Activated T-helper 1 cell treated with anti-CD3 and anti-CD28 coated beads, Interleukin-12 subunit alpha, Interleukin-12 subunit beta, Interleukin-2, Interleukin-4 antibody, amounts not matched to agents 30 ng/mL and 10 ng/mL and 1 ng/mL, durations not matched to agents 14 hours and 24 hours and 36 hours (primary cell): ENCODE measurements around the gene PHACTR1. TPM values are rescaled to one million over a fixed set of nuclear protein-coding genes. Genes with fewer than 3 reads are reported as not detected.

Experiments
- DNase-seq: peaks from one replicate; pipeline ENCODE4 v3.0.0; 2021; ENCODE audit warnings: low spot score
- H3K27ac Mint-ChIP-seq: one replicate; pipeline ENCODE4 v1.8.0; 2021; ENCODE audit warnings: mild to moderate bottlenecking, mixed read lengths
- H3K27me3 Mint-ChIP-seq: one replicate; pipeline ENCODE4 v1.8.0; 2022; ENCODE audit warnings: mild to moderate bottlenecking, moderate library complexity, mixed read lengths; ENCODE audit not compliant: insufficient read depth
- H3K36me3 Mint-ChIP-seq: one replicate; pipeline ENCODE4 v1.8.0; 2021; ENCODE audit warnings: low read depth, mixed read lengths
- H3K4me1 Mint-ChIP-seq: one replicate; pipeline ENCODE4 v1.8.0; 2021; ENCODE audit warnings: low read depth, mixed read lengths
- H3K4me3 Mint-ChIP-seq: one replicate; pipeline ENCODE4 v1.8.0; 2021; ENCODE audit warnings: mild to moderate bottlenecking, moderate library complexity, mixed read lengths
- H3K9me3 Mint-ChIP-seq: one replicate; pipeline ENCODE4 v1.8.0; 2021; ENCODE audit warnings: mixed read lengths
- intact Hi-C: fragments of 100-400 bp; cut with micrococcal nuclease; formaldehyde crosslinking; loops from one replicate; pipeline ENCODE4 v1.15.1; 2024
- total RNA-seq: library from RNA; stranded (reverse); gene quantifications from 2 replicates; pipeline ENCODE4 v1.2.3, GENCODE V29; 2022

Gene PHACTR1
- total RNA-seq, 1 donor from 2014 or later, result 0.44 TPM

DNA sequence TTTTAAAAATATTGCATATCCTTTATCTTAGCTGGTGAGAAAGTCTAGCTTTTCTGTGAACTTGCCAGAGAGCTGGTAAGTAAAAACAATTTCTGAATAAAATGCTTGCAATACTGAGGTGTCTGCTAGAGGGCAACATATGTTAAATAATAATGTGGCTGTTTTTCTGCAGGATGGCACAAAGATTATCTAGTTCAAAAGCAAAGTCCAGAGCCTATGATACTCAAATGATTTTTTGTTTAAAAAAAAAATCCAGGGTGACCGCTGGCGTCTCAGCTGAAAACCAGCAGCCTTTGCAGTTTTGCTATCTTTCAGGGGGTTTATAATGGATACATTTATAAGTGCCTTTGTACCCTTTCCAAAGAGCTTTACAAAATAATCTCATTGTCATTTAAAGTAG, 194.9 kb downstream of the PHACTR1 start:
- H3K9me3 Mint-ChIP-seq, result no peaks in the 10 kb centered on the region
- no peak overlapping the region for H3K27ac Mint-ChIP-seq
- no peaks in the 10 kb centered on the region for H3K4me1 Mint-ChIP-seq
- no peak for DNase-seq
- H3K36me3 Mint-ChIP-seq, result no peaks in the 10 kb centered on the region
- intact Hi-C loops, result loop anchor here (1.0 to 10.0 kb wide), 2 partner anchors 233 to 421 kb away; no protein-coding TSS in a partner anchor
- no peak overlapping the region for H3K4me3 Mint-ChIP-seq
- peaks cover 4% of the 10 kb centered on the region for H3K27me3 Mint-ChIP-seq

DNA sequence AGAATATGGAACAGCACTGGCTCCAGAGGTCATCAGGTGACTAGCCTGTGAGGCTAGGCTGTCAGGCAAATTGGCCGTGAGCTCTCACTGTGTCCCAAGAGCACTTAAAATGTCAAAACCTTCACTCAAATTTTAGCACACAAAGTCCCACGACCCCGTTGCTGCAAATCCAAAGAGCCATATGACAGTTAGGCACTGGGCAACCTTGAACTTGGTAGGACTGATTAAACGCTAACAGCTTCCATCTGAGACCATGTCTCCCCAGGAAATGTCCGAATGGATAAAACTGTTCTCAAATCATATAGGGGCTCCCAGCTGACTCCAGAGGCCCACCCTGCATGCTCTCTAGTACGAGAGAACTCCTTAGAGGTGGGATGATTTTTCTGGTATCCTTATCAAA, 196.6 kb downstream of the PHACTR1 start:
- intact Hi-C loops, result loop anchor here (10.0 kb wide), 1 partner anchor 232 kb away; no protein-coding TSS in a partner anchor
- Mint-ChIP-seq H3K9me3 (no peaks in the 10 kb centered on the region), H3K4me1 (no peaks in the 10 kb centered on the region), H3K27me3 (peaks cover 4% of the 10 kb centered on the region), H3K27ac (no peak overlapping the region), H3K4me3 (no peak overlapping the region), H3K36me3 (no peaks in the 10 kb centered on the region)
- no peak for DNase-seq

DNA sequence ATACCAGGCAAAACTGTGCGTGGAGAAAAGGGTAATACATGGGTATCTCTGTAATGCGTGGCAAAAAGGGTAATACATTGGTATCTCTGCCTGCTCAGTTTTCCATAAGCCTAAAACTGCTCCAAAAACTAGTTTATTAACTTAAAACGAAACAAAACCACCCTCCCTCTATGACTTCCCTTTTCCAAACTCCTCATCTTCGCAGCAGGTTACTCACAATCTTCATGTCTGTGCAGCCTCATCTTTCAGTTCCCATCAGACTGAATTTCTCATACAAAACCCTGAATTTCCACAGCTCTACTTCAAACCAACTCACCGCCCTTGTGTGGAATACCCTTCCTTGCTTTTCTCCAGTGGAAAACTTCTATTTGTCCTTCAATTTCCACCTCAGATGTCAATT, 199.4 kb downstream of the PHACTR1 start:
- H3K4me3 Mint-ChIP-seq, result no peak overlapping the region
- H3K9me3 Mint-ChIP-seq, result no peaks in the 10 kb centered on the region
- intact Hi-C loops, result loop anchor here (10.0 kb wide), 1 partner anchor 229 kb away; no protein-coding TSS in a partner anchor
- H3K36me3 Mint-ChIP-seq, result no peaks in the 10 kb centered on the region
- no peak for DNase-seq
- H3K4me1 Mint-ChIP-seq, result no peaks in the 10 kb centered on the region
- peaks cover 5% of the 10 kb centered on the region for H3K27me3 Mint-ChIP-seq
- H3K27ac Mint-ChIP-seq, result no peak overlapping the region

DNA sequence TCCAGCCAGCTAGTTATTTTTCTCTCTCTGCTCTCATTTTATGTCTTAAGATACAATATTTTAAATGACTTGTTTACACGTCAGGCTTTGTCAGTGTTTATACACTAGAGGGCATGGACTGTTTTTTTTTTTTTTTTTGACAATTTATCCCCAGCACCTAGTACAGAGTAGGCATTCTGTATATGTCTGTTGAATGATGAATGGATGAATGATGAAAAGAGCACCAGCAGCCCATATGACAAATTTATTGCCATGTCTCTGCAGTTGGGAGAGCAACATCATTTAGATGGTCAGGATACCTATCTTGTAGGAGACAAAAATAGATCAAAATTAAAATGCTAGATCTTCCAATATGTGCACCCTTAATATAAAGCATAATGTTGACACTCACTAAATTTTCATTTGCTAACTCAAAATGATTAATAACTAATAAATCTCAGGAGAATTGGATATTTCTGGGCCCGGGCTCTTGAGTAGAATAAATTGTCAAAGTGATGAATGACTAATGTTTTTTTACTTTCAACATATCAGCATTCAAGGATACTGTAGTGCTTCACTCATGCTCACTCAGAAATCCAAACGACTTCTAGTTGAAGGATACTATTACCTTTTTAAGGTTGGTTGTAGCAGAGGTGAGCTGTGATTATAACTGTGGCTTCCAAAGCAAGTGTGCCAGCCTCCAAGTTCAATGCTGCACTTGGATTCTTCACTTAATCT, 200.0 kb downstream of the PHACTR1 start:
- H3K9me3 Mint-ChIP-seq, result no peaks in the 10 kb centered on the region
- no peaks in the 10 kb centered on the region for H3K36me3 Mint-ChIP-seq

DNA sequence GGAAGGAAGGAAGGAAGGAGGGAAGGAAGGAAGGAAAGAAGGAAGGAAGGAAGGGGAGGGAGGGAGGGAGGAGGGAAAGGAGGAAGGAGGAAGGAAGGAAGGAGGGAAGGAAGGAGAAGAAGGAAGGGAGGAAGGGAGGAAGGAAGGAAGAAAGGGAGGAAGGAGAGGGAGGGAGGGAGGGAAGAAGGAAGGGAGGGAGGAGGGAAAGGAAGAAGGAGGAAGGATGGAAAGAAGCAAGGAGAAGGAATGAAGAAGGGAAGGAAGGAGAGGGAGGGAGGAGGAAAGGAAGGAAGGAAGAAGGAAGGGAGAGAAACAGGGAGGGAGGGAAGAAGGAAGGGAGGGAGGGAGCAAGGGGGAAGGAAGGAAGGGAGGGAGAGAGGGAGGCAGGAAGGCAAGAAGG, 204.9 kb downstream of the PHACTR1 start:
- intact Hi-C loops, result no loop called here
- H3K27me3 Mint-ChIP-seq, result peaks cover 5% of the 10 kb centered on the region
- H3K27ac Mint-ChIP-seq, result no peak overlapping the region
- DNase-seq, result no peak
- no peak overlapping the region for H3K4me3 Mint-ChIP-seq
- no peaks in the 10 kb centered on the region for H3K36me3 Mint-ChIP-seq
- no peaks in the 10 kb centered on the region for H3K4me1 Mint-ChIP-seq
- H3K9me3 Mint-ChIP-seq, result no peaks in the 10 kb centered on the region

More for the DNA sequence above, 200.0 kb downstream of the PHACTR1 start:
- Mint-ChIP-seq H3K27ac (no peak overlapping the region), H3K4me1 (no peaks in the 10 kb centered on the region), H3K4me3 (no peak overlapping the region), H3K27me3 (peaks cover 7% of the 10 kb centered on the region)
- no peak for DNase-seq
- intact Hi-C loops, result loop anchor here (10.0 kb wide), 1 partner anchor 228 kb away; no protein-coding TSS in a partner anchor

DNA sequence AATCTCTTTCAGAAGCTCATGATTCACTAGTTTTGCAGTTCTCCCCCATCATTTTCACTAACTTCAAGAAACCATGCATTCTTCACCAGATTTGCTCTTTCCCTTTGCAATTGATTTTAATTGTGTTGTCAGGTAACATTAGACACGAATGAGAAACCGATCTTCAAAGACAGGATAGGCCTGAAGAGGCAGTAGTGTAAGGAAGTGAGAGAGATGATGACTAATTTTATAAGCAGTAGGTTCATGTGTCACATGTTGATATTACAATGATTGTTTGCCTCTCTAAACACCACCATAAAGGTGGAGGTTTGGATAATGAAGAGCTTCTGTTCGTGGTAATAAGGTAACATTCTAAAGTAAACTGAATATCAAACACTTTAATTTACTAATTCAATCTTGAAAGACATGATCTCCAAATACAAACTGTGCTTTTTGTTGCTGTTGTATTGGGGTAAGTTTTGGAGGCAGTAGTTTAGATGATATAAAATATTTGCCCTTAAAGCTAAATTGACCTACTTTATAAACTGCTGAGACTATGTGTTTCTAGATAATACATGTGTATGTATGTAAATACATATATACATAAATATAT, 207.2 kb downstream of the PHACTR1 start:
- DNase-seq, result no peak
- Mint-ChIP-seq H3K27ac (no peak overlapping the region), H3K4me1 (no peaks in the 10 kb centered on the region), H3K9me3 (no peaks in the 10 kb centered on the region), H3K27me3 (peaks cover 7% of the 10 kb centered on the region), H3K4me3 (no peak overlapping the region), H3K36me3 (no peaks in the 10 kb centered on the region)
- intact Hi-C loops, result no loop called here

DNA sequence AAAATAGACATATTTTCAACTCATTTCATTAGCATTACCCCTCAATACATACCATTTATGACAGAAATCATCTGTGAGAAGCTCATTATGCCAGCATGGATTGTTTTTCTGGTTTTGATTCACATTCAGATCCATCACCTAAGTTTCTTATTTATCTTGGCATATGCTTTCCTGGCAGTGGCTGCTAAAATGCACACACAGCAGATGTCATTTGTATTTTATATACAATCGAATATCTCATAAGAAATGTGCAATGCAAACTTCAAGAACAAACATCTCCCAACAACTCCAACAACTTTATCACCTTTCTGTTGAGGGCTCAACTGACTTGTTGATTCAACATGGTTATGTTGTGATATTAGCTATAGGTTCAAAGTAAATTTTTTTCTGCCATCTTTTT, 208.3 kb downstream of the PHACTR1 start:
- intact Hi-C loops, result no loop called here
- H3K9me3 Mint-ChIP-seq, result no peaks in the 10 kb centered on the region
- no peak overlapping the region for H3K27ac Mint-ChIP-seq
- H3K27me3 Mint-ChIP-seq, result peaks cover 8% of the 10 kb centered on the region
- no peaks in the 10 kb centered on the region for H3K4me1 Mint-ChIP-seq
- no peak for DNase-seq
- H3K36me3 Mint-ChIP-seq, result no peaks in the 10 kb centered on the region
- no peak overlapping the region for H3K4me3 Mint-ChIP-seq

DNA sequence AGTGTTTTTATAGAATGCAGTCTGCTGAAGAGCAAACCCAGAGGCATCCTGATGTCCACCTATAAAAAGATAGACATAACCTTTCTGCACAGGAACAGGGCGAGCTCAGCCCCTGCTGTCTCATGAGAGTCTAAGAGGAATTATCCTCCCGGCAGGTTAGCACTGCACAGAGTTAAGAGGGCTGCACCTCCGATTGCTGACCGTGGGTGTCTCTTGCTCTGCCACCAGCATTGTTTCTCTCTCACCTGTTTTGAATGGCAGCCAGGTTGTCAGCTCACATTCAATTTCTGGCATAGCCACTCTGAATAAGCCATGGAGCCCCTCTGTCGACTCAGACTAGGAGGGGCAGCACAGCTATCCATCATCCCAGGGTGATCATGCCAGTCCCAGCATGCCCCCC, 211.2 kb downstream of the PHACTR1 start:
- peaks cover 12% of the 10 kb centered on the region for H3K27me3 Mint-ChIP-seq
- H3K9me3 Mint-ChIP-seq, result no peaks in the 10 kb centered on the region
- H3K27ac Mint-ChIP-seq, result no peak overlapping the region
- no peak for DNase-seq
- no peaks in the 10 kb centered on the region for H3K4me1 Mint-ChIP-seq
- intact Hi-C loops, result no loop called here
- no peaks in the 10 kb centered on the region for H3K36me3 Mint-ChIP-seq
- no peak overlapping the region for H3K4me3 Mint-ChIP-seq

DNA sequence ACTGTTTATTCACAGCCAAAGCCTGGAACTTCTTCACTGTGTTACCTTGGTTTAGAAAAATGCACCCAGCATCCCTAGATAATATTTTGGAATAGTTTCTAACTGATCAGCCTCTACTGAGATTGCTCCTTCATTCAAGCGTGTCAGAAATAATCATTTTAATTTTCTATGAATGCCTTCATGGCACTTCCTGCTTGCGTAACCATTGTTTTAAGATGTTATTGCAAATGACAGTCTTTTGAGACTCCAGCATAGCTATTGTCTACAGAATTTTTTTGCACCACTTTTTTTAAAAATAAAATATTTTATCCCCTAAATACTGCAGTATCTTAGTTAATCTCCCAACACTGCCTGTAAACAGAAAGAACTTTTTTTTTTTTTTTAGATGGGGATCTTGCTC, 213.1 kb downstream of the PHACTR1 start:
- intact Hi-C loops, result no loop called here
- Mint-ChIP-seq H3K9me3 (no peaks in the 10 kb centered on the region), H3K36me3 (no peaks in the 10 kb centered on the region), H3K27me3 (peaks cover 13% of the 10 kb centered on the region), H3K4me3 (no peak overlapping the region), H3K4me1 (no peaks in the 10 kb centered on the region), H3K27ac (no peak overlapping the region)
- no peak for DNase-seq

DNA sequence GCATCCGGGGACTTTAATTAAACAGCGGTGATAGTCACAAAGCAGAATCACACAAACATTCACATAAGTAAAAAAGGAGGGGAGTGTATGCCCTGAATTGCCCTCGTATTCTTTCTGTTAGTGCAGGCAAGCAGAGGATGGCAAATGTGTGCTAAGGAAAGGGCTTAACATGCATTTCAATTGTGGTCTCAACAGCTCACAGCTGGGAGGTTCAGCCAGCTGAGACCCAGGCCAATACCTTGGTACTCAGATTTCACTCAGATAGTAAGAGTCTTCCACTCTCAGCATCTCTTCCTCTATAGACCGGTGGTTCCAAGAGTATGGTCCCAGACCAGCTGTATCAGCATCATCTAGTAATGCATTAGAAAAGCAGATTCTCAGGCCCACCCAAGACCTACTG, 215.1 kb downstream of the PHACTR1 start:
- intact Hi-C loops, result no loop called here
- no peak for DNase-seq
- Mint-ChIP-seq H3K9me3 (no peaks in the 10 kb centered on the region), H3K4me1 (no peaks in the 10 kb centered on the region), H3K27me3 (peaks cover 10% of the 10 kb centered on the region), H3K36me3 (no peaks in the 10 kb centered on the region), H3K4me3 (no peak overlapping the region), H3K27ac (no peak overlapping the region)

DNA sequence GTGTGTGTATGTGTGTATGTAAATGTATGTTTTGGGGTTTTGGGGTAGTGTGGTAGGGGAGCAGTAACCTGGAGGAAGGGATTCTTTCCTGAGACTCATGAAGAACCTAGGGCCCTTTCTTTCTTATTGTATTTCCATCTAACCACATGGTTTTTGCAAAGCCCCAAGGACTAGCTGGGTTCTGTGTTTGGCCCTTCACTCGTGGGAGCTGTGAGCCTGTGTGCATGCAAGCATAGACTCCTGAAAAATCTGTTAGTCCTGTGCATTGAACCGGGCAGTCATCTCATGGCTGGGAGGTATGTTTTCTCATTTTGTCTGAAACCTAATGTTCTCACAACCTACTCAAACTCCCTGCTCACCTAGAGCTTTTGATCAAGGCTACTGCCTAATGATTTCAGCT, 219.1 kb downstream of the PHACTR1 start:
- no peak overlapping the region for H3K4me3 Mint-ChIP-seq
- H3K27ac Mint-ChIP-seq, result no peak overlapping the region
- intact Hi-C loops, result no loop called here
- H3K36me3 Mint-ChIP-seq, result no peaks in the 10 kb centered on the region
- H3K4me1 Mint-ChIP-seq, result no peaks in the 10 kb centered on the region
- peaks cover 5% of the 10 kb centered on the region for H3K27me3 Mint-ChIP-seq
- H3K9me3 Mint-ChIP-seq, result no peaks in the 10 kb centered on the region
- DNase-seq, result no peak

DNA sequence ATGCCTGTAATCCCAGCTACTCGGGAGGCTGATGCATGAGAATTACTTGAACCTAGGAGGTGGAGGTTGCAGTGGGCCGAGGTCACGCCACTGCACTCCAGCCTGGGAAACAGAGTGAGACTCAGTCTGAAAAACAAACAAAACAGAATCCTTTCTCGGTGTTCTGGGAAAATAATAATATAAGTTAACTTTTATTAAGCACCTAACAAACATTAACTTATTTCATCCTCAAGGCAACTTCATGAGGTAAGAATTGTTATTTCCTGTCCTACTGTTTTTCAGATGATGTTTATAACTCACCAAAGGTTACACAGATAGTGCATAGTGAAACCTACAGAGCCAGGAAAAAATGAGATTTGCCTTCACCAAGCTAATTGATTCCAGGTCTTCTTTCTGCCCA, 221.4 kb downstream of the PHACTR1 start:
- peaks cover 3% of the 10 kb centered on the region for H3K27me3 Mint-ChIP-seq
- no peak overlapping the region for H3K27ac Mint-ChIP-seq
- H3K36me3 Mint-ChIP-seq, result no peaks in the 10 kb centered on the region
- H3K4me1 Mint-ChIP-seq, result peaks cover 13% of the 10 kb centered on the region
- no peak overlapping the region for H3K4me3 Mint-ChIP-seq
- intact Hi-C loops, result no loop called here
- DNase-seq, result no peak
- no peaks in the 10 kb centered on the region for H3K9me3 Mint-ChIP-seq

DNA sequence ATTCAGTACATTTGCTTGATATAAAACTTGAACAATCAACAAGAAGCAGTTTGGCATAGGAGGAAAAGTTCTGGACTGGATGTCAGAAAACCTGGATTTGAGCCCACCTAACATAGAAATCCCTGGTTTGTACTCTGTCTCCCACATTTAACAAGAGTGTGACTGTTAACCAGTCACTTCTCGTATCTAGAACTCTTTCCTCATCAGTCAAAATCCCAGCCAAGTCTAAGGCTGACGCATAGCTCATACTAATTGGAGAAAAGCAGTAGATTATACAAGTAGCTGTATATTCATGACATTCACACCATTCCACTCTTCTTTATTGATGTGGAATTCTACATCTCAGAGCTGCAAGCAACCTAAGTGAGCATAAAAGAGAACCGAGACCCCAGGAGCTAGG, 222.7 kb downstream of the PHACTR1 start:
- H3K4me3 Mint-ChIP-seq, result no peak overlapping the region
- H3K27me3 Mint-ChIP-seq, result peaks cover 2% of the 10 kb centered on the region
- no peak overlapping the region for H3K27ac Mint-ChIP-seq
- H3K4me1 Mint-ChIP-seq, result peaks cover 13% of the 10 kb centered on the region
- intact Hi-C loops, result no loop called here
- no peak for DNase-seq
- no peaks in the 10 kb centered on the region for H3K36me3 Mint-ChIP-seq
- H3K9me3 Mint-ChIP-seq, result no peaks in the 10 kb centered on the region
